HG02798 (cell line): ENCODE results near the gene CITED1.

Experiments
- ATAC-seq: cut with Tn5 transposase; IDR thresholded peaks from one replicate; pipeline ENCODE4 v1.9.1; 2021; ENCODE audit warnings: mild to moderate bottlenecking; ENCODE audit not compliant: unreplicated experiment, poor library complexity

Gene CITED1

DNA sequence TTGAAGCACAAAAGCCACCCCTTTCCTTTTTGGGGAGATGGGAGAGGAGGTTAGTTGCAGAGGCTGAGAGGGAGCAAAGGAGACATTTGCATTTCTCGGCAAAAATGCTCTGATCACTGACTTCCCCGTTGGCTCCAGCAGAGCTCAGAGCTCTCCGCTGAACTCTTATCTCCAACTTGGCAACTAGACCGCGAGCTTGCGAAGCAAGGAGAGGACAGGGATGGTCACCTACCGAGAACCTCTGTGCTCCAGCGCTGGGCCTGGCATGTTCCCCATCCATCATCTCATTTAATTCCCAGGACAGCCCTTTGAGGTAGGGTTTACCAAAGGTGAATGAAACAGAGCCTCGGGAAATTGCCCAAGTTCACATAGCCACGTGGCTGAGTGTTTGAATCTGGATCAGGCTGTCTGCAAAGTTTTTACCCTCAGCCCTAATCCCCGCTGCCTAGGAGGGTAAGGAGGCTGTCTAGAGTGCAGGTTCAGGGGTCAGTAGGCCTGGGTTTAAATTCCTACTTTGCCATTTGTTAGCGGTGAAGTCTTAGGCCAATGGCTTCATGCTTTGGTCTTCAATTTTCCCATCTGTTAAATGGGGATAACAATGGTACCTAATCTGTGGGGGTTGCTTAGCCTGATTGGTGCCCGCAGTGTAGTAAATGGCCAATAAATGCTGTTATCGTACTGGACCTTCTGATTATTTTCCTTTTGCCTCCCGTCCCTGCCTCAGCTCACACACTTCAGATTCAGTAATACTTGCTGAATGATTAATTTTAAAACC, 3.8 kb upstream of the CITED1 start:
- ATAC-seq: no peak

GRCh38 chrX:72308566-72309296, 3.0 kb upstream of the CITED1 start:
- peak; percentile 60 for ATAC-seq

DNA sequence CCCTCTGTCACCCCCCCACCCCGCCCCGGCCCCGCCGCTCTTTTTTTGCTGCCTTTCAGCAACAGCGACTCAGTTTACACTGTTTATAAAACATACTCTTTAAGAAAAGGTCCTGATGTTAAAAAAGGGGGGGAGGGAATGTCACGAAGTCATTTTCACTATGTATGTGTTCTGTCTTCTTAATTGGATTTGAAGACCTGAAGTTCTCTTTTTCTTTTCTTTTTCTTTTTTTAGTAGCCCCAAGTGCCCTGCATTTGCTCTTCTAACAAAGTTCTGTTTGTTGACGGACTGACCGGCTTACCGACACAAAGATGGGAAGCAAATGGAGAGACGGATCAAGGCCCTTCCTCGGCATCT, 2.5 kb upstream of the CITED1 start:
- ATAC-seq: no peak

DNA sequence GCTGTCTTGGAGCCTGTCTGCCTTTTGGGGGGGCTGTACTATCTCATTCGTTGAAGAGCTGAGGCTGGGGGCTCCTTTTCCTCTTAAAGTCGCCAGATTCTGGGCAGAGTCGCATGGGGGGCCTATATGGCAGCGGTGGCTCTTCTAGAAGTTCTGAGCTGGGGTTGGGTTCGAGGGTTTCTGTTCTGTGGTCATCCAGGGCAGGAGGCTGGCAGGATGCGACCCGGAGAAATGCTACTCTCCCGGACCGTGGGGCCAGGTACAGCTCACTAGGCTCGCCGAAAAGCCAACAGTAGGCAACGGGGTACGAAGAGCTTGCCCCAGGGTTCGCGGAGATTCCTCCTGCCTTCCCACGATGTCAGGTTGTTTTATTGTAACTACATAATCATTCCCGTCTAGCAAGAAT, 1.9 kb upstream of the CITED1 start:
- ATAC-seq: no peak

- peak; percentile 68 for ATAC-seq
Observed at GRCh38 chrX:72306851-72307645, 1.3 kb upstream of the CITED1 start.

- ATAC-seq: peak; percentile 11
Observed at GRCh38 chrX:72306085-72306801, 529 bp upstream of the CITED1 start.

DNA sequence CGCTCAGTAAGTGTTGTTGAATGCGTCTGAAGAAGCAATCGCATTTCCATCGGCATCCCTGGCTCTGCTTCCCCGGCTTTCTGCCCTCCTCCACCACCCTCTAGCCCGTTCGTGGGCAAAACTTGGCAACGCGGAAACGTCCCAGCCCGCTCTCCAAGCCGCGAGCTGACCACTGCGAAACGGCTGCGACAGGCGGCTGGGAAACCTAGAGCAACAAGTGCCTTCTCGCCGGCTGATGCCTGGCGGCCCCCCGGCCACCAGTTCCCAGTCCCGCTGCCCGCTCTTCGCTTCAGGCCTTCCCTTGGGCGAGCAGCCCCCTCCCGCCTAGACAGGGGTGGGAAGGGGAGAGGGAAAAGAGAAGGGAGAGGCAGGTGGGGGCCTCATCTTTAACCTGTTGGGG, 837 bp downstream of the CITED1 start:
- ATAC-seq: no peak

GRCh38 chrX:72301781-72302180, 3.9 kb downstream of the CITED1 start:
- no peak for ATAC-seq

GRCh38 chrX:72299891-72300630, 5.7 kb downstream of the CITED1 start:
- ATAC-seq: no peak

DNA sequence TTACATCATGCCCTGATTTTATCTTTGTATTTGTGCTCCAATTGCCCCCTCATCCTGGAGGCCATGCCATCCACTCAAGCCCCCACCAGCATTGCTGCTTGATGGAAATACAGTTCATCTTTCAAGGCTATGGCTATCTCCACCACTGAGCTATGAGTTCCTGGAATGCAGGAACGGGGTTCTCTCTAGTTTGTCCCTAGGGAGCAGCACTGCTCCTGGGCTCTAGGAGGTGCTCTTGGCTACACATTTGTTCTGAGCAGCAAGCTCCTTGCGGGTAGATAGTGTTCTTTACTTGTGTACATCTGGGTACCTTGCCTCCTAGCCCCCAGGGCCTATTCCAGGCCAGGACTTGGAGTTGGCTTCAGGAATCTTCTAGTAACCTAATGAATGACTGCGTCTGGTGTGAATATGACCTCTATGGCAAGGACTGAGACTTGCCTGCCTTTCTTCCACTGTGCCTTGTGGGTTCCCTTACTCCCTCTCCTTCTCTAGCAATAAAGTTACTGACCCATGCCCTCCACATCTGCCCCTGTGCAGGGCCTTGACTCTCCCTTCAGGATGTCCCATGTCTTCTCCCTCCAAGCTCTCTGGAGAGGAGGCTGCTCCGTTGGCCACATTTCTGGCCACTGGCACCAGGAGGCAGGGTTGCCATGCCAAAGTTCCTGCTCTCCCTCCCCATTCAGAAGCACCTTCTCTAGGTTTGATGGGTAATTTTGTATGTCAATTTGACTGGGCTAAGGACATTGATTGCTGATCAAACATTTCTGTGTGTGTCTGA, 7.6 kb downstream of the CITED1 start:
- ATAC-seq: peak; percentile 60

- ATAC-seq: no peak
Observed at GRCh38 chrX:72296991-72297390, 8.7 kb downstream of the CITED1 start.

- ATAC-seq: no peak
Observed at GRCh38 chrX:72295745-72296144, 10.0 kb downstream of the CITED1 start.

DNA sequence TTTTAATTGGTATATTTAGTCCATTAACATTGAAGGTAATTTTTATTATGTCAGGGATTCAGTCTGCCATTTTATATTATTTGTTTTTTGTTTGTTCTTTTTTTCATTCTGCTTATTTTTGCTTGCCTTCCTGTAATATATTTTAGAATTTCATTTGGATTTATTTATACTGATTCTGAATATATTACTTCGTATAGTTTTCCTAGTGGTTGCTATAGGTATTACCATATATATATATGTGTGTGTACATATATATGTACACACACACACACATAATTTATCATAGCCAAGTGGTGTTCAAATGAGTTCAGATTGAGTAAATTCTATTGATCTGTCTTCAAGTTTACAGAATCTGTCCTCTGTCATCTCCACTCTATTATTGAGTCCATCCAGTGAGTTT, 11.2 kb downstream of the CITED1 start:
- no peak for ATAC-seq

DNA sequence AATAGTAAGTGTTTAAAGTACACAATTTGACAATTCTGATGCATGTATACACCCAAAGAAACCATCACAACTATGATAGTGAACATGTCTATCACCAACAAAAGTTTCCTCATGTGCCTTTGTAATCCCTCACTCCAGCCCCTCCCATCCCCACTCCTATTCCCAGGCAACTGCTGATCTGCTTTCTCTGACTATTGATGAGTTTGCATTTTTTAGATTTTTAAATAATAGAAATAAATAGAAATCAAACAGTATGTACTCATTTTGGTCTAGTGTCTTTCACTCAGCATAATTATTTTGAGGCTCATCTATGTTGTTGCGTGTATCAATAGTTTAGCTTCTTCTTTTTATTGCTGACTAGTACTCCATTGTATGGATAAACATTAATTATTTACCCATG, 23.4 kb downstream of the CITED1 start:
- ATAC-seq: no peak

- ATAC-seq: no peak
Observed at GRCh38 chrX:72280321-72280845, 25.3 kb downstream of the CITED1 start.

DNA sequence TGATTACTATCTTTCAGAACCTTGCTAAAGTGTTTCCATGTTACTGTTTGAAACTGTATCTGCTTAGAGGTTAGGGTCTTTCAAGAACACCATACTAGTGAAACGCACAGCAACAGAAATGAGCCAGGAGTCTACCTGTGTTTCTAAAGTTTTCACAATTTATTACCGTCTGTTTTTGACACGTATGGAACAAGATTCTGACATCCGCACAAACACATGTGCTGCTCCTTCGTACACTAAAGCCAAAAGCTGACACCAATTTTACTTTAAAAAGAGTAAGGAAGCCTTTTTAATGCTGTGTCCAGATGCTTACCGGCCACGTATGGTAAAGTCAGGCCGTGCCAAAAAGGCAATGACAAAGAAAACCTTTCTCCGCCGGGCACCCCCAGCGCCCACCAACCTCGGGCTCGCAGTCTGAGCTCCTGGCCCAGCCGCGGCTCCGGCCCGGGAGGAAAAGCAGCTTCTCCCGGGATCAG, 29.2 kb downstream of the CITED1 start:
- ATAC-seq: no peak

DNA sequence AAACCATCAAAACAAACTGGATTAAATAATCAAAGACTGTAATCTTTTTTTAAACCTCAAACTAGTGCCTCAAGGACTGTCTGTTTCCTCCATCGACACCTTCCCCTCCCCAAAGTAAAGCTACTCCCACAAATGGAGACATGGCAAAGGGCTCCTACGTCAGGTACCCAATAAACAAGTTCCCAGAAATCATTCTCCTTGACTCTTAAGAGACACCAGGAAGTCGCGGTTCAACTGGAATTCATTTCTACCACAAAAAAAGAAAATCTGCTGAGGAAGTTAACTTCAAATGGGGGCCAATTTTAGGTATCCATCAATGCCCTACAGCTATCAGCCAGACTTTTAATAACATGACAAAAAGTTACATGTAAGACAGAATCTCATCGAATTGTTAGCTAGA, 31.2 kb downstream of the CITED1 start:
- no peak for ATAC-seq

GRCh38 chrX:72273718-72274117, 32.0 kb downstream of the CITED1 start:
- ATAC-seq: no peak

- no peak for ATAC-seq
Observed at GRCh38 chrX:72272868-72273267, 32.8 kb downstream of the CITED1 start.
